ENCODE results near the gene TRERF1. TPM values are rescaled to one million over a fixed set of nuclear protein-coding genes. Genes with fewer than 3 reads are reported as not detected.
A peak's percentile ranks its signal among the peaks of the same experiment; 100 is the strongest.

Gene TRERF1
- total and polyA plus RNA-seq, 9 donors, result 4.5 to 13.7 (median 7.8) TPM

- Histone ChIP-seq H3K4me3 (no peak overlapping the region), H3K27me3 (no peaks in the 10 kb centered on the region), H3K9me3 (no peaks in the 10 kb centered on the region), H3K36me3 (no peaks in the 10 kb centered on the region), H3K27ac (peak overlapping the region in 1 of 2 donors; percentile 57), H3K4me1 (ENCODE audit: insufficient read depth) (peaks cover 26% of the 10 kb centered on the region)
- TF ChIP-seq POLR2A (IDR thresholded peaks at IDR 0.05), result no peak
- TF ChIP-seq, protein P1, sequence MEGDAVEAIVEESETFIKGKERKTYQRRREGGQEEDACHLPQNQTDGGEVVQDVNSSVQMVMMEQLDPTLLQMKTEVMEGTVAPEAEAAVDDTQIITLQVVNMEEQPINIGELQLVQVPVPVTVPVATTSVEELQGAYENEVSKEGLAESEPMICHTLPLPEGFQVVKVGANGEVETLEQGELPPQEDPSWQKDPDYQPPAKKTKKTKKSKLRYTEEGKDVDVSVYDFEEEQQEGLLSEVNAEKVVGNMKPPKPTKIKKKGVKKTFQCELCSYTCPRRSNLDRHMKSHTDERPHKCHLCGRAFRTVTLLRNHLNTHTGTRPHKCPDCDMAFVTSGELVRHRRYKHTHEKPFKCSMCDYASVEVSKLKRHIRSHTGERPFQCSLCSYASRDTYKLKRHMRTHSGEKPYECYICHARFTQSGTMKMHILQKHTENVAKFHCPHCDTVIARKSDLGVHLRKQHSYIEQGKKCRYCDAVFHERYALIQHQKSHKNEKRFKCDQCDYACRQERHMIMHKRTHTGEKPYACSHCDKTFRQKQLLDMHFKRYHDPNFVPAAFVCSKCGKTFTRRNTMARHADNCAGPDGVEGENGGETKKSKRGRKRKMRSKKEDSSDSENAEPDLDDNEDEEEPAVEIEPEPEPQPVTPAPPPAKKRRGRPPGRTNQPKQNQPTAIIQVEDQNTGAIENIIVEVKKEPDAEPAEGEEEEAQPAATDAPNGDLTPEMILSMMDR (IDR thresholded peaks at IDR 0.05), result no peak
- no peak for TF ChIP-seq EP300 (IDR thresholded peaks at IDR 0.05)
- intact Hi-C loops (cut with DNase I), result loop anchor here in 1 of 4 donors (10.0 kb wide), 1 partner anchor 179 kb away; the partner anchor contains the start of gene TRERF1
- peak in 4 of 5 donors; percentile 46 to 65 (median 58) for DNase-seq
- 5 to 15% (median 10%) methylated on average over 13 of the region's 13 CpGs for WGBS, 3 donors
Observed at GRCh38 chr6:42276034-42276890, 175.5 kb downstream of the TRERF1 start.

DNA sequence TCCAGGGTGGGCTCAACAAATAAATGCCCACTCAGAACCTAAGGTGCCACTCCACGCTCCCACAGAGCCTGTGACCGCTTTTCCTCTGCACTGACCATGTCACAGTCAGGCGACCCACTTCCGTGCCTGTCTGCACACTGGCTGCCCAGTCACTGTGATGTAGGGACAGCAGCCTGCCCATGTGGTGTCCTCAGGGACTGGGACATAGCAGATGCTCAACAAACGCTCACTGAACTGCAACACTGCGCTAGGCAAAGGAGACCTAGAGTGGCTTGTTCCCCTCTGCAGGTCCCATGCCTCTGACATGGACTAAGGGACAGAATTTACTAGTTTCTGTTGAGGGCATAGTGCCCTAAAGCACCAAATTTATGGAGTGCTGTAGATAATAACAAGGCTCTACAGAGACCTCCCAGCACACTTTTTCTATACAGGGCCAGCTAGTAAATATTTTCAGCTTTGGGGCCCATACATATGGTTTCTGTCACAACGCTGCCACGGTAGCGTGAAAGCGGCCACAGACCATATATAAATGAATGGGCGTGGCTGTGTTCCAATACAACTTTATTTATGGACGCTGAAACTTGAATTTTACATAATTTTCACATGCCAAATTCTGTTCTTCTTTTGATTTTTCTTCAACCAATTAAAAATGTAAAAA lies 176.2 kb downstream of the TRERF1 start:
- WGBS, 3 donors, result 79 to 87% (median 81%) methylated on average over 12 of the region's 12 CpGs
- H3K27ac ChIP-seq, result peak overlapping the region in 1 of 2 donors; percentile 57
- intact Hi-C loops (cut with DNase I), result loop anchor here in 1 of 4 donors (10.0 kb wide), 1 partner anchor 179 kb away; the partner anchor contains the start of gene TRERF1
- TF ChIP-seq EP300 (IDR thresholded peaks at IDR 0.05) (no peak), POLR2A (IDR thresholded peaks at IDR 0.05) (no peak)
- TF ChIP-seq, protein P1 (IDR thresholded peaks at IDR 0.05), result no peak
- H3K4me3 ChIP-seq, result no peak overlapping the region
- H3K4me1 ChIP-seq (ENCODE audit: insufficient read depth), result peaks cover 25% of the 10 kb centered on the region
- no peaks in the 10 kb centered on the region for H3K27me3 ChIP-seq
- H3K9me3 ChIP-seq, result no peaks in the 10 kb centered on the region
- H3K36me3 ChIP-seq, result no peaks in the 10 kb centered on the region
- DNase-seq, result no peak

- H3K27ac ChIP-seq, result no peak overlapping the region
- H3K27me3 ChIP-seq, result no peaks in the 10 kb centered on the region
- intact Hi-C loops (cut with DNase I), result loop anchor here in 1 of 4 donors (10.0 kb wide), 1 partner anchor 180 kb away; the partner anchor contains the start of gene TRERF1
- no peaks in the 10 kb centered on the region for H3K36me3 ChIP-seq
- WGBS, 3 donors, result 96 to 97% (median 96%) methylated on average over 6 of the region's 6 CpGs
- H3K4me1 ChIP-seq (ENCODE audit: insufficient read depth), result peaks cover 19% of the 10 kb centered on the region
- no peak for DNase-seq
- TF ChIP-seq EP300 (IDR thresholded peaks at IDR 0.05) (no peak), POLR2A (IDR thresholded peaks at IDR 0.05) (no peak)
- TF ChIP-seq, protein P1 (IDR thresholded peaks at IDR 0.05), result no peak
- no peaks in the 10 kb centered on the region for H3K9me3 ChIP-seq
- H3K4me3 ChIP-seq, result no peak overlapping the region
Observed at GRCh38 chr6:42274898-42275297, 176.8 kb downstream of the TRERF1 start.
